NCI-H345 treated with DMSO at 0.1 percent for 48 hours (cell line): ENCODE data around the gene SMC1B.
"Not testable (repeated sequence)": the region's sequence is repeated elsewhere in the genome, so short reads cannot be mapped to it uniquely, and the experiment has no call there.

ENCODE experiments used
- DNase-seq: peaks from one replicate; lab custom pipeline; 2025; ENCODE audit not compliant: unreplicated experiment; lab: John Stamatoyannopoulos, UW

SMC1B gene, protein sequence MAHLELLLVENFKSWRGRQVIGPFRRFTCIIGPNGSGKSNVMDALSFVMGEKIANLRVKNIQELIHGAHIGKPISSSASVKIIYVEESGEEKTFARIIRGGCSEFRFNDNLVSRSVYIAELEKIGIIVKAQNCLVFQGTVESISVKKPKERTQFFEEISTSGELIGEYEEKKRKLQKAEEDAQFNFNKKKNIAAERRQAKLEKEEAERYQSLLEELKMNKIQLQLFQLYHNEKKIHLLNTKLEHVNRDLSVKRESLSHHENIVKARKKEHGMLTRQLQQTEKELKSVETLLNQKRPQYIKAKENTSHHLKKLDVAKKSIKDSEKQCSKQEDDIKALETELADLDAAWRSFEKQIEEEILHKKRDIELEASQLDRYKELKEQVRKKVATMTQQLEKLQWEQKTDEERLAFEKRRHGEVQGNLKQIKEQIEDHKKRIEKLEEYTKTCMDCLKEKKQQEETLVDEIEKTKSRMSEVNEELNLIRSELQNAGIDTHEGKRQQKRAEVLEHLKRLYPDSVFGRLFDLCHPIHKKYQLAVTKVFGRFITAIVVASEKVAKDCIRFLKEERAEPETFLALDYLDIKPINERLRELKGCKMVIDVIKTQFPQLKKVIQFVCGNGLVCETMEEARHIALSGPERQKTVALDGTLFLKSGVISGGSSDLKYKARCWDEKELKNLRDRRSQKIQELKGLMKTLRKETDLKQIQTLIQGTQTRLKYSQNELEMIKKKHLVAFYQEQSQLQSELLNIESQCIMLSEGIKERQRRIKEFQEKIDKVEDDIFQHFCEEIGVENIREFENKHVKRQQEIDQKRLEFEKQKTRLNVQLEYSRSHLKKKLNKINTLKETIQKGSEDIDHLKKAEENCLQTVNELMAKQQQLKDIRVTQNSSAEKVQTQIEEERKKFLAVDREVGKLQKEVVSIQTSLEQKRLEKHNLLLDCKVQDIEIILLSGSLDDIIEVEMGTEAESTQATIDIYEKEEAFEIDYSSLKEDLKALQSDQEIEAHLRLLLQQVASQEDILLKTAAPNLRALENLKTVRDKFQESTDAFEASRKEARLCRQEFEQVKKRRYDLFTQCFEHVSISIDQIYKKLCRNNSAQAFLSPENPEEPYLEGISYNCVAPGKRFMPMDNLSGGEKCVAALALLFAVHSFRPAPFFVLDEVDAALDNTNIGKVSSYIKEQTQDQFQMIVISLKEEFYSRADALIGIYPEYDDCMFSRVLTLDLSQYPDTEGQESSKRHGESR

DNA sequence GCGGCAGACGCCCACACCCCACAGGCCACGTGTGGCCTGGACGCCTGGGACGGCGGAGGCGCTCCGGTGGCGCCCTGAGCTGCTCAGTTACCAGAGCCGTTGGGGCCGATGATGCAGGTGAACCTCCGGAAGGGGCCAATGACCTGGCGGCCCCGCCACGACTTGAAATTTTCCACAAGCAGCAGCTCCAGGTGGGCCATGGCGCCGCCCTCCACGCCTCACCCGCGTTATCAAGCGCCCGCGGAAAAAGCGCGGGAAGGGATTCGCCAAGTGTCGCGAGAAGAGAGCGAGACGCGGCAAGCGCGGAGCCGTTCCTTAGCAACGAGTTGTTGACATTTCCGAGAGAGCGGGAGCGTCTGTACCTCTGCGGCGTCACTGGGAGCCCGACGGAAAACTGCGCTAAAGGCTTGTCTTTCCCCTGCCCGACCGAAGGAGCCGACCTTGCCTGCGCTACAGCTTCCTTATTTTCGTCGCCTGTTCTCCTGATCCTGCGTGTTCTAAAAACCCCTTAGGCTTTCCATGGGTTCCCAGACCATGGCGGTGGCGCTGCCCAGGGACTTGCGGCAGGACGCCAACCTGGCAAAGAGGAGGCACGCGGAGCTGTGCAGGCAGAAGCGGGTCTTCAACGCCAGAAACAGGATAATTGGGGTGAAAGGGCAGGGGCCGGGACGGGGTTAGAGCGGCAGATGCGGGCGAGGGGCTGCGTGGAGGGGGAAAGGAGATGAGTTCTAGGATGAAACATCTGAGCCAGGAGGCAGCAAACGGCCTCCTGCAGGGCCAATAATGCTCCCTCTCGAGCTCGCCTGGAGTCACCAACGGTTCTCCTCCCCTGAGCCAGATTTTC is at the start of gene SMC1B, which contains the start of gene RIBC2:
Gene SMC1B (minus strand): TSS at position 232 of the 844 bp plus-strand sequence. CDS start 32 bp downstream, at position 200.
Gene RIBC2 (plus strand): TSS at position 326 of the 844 bp plus-strand sequence. CDS start 194 bp downstream, at position 520.
- peak; percentile 76 for DNase-seq

DNA sequence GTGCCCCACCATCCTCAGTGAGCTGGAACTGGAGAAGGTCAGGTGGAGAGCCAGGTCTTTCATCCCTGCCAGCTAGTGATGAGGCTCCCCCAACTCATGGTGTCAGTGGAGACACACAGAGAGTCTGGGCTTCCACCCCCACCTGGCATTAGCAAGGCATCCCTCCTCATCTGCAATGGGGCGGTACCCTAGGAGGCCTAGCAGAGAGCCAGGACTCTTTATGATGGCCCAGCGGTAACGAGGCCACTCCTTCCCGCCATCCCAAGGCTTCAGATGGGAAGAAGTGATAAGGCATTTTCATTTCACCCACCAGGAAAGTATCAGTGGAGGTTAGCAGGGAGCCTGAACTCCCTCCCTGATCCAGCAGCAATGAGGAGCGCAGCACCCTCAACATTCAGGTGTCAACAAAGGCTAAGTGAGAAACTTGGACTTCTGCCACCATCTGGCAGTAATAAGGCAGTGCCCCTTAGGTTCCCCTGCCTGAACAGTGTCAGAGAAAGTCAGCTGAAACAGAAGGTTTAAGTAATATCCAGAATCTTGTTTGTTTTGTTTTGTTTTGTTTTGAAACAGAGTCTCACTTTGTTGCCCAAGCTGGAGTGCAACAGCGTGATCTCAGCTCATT is 48.7 kb upstream of the SMC1B start:
- DNase-seq, result peak; percentile 5

DNA sequence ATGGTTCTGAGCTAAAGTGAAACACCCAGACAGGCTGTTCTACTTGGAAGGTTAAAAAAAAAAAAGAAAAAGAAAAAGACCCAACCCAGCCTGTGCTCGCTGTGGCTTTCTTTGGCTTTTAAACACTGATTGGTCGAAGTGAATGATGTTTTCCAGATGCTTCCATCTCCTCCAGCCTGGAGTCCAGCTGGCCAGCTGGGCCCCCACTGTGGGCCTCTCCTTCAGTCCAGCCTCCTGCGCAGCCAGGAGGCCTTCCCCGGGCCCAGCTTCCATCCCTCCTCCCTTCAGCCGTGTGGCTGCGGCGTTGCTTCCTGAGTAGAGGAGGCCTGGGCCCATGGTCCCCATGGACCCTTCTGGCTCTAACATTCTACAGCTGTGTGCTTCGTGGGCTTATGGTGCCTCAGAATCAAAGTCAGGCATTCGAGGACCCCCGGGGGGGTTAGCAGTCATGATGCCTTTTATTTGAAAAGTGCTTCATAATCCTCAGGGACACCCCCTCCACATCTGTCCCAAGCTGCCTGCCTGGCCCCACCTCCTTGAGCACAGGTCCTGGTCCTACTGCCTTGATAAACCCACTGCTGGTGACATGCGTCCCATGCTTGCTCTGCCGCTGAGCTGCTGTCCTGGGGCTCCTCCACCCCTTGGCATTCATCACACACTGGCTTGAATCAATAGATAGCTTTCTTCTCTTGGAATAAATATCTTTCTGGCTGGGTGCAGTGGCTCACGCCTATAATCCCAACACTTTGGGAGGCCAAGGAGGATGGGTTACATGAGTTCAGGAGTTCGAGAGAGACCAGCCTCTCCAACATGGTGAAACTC is 47.1 kb upstream of the SMC1B start:
- DNase-seq, result no peak

DNA sequence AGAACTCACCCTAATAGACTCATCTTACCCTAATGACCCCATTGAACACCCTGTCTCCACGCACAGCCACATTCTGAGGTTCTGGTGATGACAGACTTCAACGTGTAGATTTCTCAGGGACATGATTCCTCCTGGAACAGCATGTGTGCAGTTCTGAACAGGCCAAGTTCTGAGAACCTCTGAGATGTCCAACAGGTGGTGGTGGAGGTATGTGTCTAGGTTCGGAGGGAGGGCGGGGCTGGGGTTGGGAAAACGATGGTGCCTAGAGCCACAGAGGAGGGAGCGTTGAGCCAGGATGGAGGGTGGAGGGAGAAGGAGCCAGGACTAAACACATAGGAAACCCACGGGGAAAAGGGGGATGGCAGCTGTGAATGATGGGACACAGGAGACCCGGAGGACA is 45.8 kb upstream of the SMC1B start:
- DNase-seq, result no peak

DNA sequence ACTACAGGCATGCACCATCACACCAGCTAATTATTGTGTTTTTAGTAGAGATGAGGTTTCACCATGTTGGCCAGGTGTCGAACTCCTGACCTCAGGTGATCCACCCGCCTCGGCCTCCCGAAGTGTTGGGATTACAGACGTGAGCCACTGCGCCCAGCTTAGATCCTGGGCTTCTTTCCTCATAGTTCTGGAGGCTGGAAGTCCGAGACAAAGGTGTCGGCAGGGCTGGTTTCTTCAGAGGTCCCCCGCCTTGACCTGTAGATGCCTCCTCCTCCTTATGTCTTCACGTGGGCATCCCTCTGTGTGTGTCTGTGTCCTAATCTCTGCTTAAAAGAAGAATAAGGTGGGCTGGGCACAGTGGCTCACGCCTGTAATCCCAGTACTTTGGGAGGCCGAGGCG is 45.1 kb upstream of the SMC1B start:
- no peak for DNase-seq

DNA sequence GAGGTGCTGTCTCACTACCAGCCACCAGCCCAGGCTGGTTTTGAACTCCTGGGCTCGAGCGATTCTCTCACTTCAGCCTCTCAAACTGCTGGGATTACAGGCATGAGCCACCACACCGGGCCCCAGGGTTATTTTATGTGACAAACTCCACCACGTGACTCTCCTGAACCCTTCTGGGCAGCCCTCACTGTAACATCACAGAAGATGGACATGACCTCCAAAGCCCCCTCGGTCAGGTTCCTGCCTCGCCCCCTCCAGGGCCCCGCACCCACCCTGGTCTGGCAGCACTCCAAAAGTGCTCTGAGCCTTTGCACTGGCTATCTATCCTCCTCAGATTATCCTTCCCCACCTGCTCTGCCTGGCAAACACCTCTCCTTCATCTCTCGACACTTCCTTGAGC is 43.4 kb upstream of the SMC1B start:
- no peak for DNase-seq

DNA sequence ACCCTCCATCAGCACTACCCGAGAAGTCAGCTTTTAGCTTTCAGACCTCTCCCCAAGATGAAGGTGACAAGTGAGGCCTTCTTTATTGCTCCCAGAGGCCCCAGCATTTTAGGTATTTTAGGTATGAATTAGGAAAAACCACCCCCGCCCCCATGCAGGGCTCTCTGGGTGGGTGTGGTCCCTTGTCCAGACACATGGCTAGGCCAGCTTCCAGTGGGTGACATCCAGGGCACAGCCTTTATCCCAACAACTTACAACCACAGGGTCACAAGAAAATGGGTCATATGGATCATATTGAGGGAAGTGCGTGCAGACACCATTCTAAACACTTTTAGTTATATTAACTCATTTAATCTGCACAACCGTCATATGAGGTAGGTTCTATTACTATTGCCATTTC is 42.2 kb upstream of the SMC1B start:
- no peak for DNase-seq

DNA sequence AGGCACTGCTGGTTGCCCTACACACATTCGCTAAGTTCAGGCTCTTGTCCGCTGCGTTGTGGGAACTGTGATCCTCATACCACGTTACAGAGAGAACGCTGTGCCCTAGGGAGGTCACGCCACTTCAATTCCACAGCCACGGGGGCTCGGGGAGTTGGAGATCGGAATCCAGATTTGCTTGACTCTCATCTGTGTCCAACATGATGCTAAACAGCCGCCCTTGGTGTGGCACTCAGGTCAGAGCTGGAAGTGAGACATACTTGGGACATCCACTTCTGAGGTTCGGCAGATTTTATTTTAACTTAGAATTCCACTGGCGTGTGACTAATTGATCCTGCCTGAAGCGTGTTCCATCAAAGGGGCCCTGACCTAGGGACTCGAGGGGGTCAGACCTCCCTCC is 41.8 kb upstream of the SMC1B start:
- no peak for DNase-seq

DNA sequence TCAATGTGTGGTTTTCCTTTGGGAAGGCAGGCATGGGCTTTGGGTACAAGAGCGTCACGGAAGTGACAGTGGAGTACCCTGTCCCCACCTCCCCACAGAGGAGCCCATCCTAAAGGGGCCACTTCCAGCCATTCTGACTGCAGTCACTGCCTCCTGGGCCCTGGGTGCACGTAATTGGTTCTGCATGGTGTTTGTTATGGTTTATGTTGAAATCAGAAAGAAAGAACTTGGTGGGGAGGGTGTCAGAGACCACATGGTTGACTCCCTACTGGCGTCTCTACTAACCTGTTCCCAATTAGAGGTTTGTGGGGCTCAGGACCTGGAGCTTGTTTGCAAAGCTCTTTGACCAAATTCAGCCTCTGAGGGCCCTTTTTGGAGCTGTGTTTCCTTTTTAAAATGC is 40.9 kb upstream of the SMC1B start:
- no peak for DNase-seq

DNA sequence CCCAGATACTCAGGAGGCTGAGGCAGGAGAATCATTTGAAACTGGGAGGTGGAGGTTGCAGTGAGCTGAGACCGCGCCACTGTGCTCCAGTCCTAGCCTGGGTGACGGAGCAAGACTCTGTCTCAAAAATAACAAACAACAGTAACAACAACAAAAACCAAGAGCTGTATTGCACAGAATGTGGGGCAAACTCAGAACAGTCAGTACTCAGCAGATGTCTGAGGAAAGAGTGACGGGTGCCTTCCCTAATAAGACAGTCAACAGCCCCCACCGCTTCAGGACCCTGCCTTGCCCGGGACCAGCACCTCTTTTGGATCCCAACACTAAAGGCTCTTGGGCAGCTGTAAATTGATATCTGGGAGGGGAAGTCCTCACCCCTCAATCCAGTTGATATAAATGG is 40.4 kb upstream of the SMC1B start:
- no peak for DNase-seq

DNA sequence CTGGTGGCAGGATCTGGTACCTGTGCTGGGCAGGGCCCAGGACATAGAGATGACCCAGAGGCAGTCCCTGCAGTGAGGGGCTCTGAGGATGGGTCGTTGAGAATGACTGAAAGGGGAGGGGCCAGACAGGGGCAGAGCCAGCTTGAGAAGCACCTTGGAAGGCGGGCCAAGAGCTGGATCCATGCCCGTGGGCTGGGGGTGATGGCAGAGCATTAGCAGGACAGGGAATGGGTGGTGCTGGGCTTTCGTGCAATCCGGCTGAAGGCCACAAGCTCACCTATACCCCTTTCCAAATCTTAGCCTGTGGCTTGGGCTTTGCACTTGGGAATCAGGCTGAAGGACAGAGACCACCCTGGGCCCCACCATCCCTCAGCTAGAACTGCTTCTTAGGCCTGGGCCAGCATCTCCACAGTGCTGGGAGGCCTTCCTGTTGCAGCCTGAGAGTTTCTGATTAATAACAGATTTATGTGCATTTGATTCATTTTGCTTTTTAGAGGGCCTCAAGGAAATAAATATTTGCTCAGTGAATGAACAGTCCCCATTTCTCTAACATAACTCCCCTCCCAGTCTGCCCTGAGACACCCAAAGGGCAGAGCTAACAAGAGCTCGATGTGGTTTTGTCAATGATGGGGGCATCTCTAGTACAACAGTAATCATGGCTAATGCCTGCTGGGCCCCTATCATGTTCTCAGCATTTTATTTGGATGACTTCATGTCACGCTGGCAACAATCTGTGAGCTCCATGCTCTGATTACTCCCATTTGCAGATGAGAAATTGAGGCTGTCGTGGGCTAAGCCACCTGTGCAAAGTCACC is 39.4 kb upstream of the SMC1B start:
- no peak for DNase-seq

DNA sequence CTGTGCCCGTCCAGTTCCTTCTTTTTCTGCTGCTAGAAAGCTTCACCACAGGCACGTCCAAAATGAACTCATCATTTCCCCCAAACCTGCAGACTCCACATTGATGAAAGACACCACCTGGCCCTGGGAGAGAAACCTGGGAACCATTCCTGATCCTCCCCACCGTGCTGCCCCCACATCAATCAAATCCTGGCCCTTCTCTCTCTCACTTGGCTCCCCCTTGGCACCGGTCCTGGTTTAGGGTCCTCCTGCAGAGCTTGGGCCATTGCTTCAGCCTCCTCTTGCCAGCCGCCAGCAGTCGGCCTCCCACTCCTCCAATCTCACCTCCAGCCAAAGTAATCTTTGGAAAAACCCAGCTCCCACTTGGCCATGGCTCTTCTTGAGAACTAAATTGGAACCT is 38.6 kb upstream of the SMC1B start:
- no peak for DNase-seq

DNA sequence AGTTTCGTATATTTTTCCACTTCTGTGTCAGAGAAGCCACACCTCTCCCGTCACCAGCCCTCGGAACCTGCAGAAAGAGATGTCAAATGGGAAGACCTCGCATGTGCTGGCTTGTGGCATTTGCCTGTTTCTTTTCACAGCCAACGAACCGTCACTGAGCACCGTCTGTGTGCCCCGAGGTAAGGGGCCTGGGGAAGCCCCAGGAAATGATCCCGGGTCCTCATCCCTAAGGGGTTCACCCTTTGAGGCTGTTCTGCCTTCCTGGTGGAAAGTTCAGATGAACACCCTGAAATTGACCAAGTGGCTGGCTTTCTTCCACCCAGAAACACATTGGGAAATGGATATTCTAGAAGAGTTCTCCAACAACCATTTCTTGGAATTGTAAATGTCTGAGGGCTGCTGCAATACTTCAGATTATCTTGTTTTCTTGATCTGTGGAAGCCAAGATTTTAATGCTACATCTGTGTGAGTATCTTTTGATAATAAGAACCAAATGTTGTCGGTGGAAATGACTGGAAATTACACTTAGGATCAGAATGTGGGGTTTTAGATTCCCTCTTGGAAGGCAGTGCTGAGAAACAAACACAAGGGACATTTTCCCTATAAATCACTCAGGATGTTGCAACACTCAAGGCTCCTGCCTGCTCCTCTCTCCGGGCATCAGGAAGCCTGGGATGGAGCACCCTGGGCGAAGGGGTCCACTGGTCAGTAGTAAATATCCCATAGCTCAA is 37.7 kb upstream of the SMC1B start:
- no peak for DNase-seq

DNA sequence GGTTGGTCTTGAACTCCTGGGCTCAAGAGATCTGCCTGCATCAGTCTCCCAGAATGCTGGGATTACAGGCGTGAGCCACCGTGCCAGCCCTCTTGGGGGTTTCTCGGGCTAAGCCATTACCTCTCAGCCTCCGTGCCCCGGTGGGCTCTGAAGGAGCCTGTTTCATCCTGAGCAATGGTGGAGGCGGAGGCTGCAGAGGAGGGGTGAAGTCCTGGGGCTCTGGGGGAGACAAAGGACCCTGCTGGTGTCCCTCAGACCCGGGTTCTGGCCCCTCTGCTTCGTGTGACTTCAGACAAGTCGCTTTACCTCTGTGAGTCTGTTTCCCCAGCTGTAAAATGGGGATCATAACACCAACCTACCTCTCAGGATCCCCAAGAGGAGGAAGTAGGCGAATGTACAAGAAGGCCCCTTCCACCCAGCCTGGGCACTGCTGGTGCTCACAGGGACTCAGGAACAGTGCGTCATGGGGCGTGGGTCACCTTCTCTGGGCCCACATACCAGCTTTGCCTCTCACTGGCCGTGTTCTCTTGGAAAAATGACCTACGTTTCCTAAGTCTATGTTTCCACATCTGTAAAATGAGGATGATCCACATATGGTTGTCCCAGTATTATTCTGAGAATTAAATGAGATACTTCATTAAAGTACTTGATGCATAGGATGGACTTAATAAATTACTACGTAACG is 36.8 kb upstream of the SMC1B start:
- no peak for DNase-seq

DNA sequence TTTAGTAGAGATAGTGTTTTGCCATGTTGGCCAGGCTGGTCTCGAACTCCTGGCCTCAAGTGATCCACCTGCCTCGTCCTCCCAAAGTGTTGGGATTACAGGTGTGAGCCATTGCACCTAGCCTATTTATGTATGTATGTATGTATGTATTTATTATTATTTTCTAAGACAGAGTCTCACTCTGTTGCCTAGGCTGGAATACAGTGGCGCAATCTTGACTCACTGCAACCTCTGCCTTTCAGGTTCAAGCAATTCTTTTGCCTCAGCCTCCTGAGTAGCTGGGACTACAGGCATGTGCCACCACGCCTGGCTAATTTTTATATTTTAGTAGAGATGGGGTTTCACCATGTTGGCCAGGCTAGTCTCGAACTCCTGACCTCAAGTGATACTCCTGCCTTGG is 36.0 kb upstream of the SMC1B start:
- DNase-seq, result not testable (repeated sequence)

DNA sequence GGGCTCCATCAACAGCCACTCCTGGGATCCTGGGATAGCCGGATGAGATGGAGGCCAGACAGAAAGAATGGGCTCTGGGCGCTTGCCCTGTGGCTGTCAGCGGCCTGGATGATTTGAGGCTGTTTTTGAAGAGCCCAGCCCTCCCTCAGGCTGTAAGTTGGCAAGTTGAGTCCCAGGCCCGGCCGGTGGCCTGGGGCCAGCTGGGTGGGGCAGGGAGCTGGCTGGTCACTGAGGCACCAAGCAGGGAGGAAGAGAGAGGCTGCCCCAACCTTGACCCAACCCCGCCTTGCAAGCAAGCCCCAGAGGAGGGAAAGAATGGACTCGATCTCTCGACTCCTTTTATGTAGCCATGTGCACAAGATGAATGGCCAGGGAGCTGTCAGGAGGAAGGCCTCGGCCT is 35.0 kb upstream of the SMC1B start:
- DNase-seq, result no peak

DNA sequence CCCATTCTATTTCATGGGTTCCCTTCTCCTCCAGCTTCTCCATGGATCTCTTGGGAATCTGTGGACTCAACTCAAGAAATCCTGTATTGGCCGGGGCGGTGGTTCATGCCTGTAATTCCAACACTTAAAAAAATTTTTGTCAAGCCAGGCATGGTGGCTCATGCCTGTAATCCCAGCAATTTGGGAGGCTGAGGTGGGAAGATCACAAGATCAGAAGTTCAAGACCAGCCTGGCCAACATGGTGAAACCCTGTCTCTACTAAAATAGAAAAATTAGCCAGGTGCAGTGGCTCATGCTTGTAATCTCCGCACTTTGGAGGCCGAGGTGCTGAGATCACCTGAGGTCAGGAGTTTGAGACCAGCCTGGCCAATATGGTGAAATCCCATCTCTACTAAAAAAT is 34.2 kb upstream of the SMC1B start:
- DNase-seq, result not testable (repeated sequence)
